Mesendoderm (in vitro differentiated cells): ENCODE measurements around the gene ARHGAP44.

Experiments
- DNase-seq: peaks from one replicate; pipeline ENCODE4 v3.0.0; 2013
- H2AK5ac ChIP-seq: 2 replicates; pipeline ENCODE4 v1.6.1; 2013; ENCODE audit warnings: low read length, inconsistent platforms
- H2BK120ac ChIP-seq: 2 replicates; pipeline ENCODE4 v1.6.1; 2013; ENCODE audit warnings: low read depth, mild to moderate bottlenecking, low read length, moderate library complexity, mixed read lengths
- H2BK15ac ChIP-seq: replicated peaks from 2 replicates; pipeline ENCODE4 v1.6.1; 2013; ENCODE audit warnings: low read depth, mild to moderate bottlenecking, moderate library complexity
- H2BK5ac ChIP-seq: 2 replicates; pipeline ENCODE4 v1.6.1; 2013; ENCODE audit warnings: low read length, inconsistent platforms
- H3K18ac ChIP-seq: 2 replicates; pipeline ENCODE4 v1.6.1; 2013; ENCODE audit warnings: mild to moderate bottlenecking, low read length, mixed read lengths
- H3K23ac ChIP-seq: one replicate; pipeline ENCODE4 v1.6.1; 2013; ENCODE audit warnings: low read length
- H3K27ac ChIP-seq: 2 replicates; pipeline ENCODE4 v1.5.1; 2013; ENCODE audit warnings: low read depth, mild to moderate bottlenecking, inconsistent platforms, low read length, moderate library complexity
- H3K27me3 ChIP-seq: 2 replicates; pipeline ENCODE4 v1.6.1; 2013; ENCODE audit warnings: low read length, control low read depth, mild to moderate bottlenecking, inconsistent platforms; ENCODE audit not compliant: insufficient read depth, poor library complexity
- H3K36me3 ChIP-seq: 2 replicates; pipeline ENCODE4 v1.6.1; 2013; ENCODE audit warnings: low read length, inconsistent platforms; ENCODE audit not compliant: control insufficient read depth, insufficient read depth
- H3K4ac ChIP-seq: one replicate; pipeline ENCODE4 v1.6.1; 2013; ENCODE audit warnings: low read depth, mild to moderate bottlenecking, low read length, moderate library complexity
- H3K4me1 ChIP-seq: 2 replicates; pipeline ENCODE4 v1.6.1; 2013; ENCODE audit warnings: low read depth, low read length, inconsistent platforms; ENCODE audit not compliant: control insufficient read depth
- H3K4me2 ChIP-seq: 2 replicates; pipeline ENCODE4 v1.6.1; 2013; ENCODE audit warnings: low read length
- H3K4me3 ChIP-seq: 2 replicates; pipeline ENCODE4 v1.5.1; 2013; ENCODE audit warnings: mild to moderate bottlenecking, low read length
- H3K56ac ChIP-seq: one replicate; pipeline ENCODE4 v1.6.1; 2013; ENCODE audit warnings: low read length
- H3K79me1 ChIP-seq: 2 replicates; pipeline ENCODE4 v1.6.1; 2013; ENCODE audit warnings: low read length, inconsistent platforms
- H3K79me2 ChIP-seq: 2 replicates; pipeline ENCODE4 v1.6.1; 2013; ENCODE audit warnings: mild to moderate bottlenecking, low read length; ENCODE audit not compliant: control insufficient read depth, insufficient read depth
- H3K9ac ChIP-seq: 2 replicates; pipeline ENCODE4 v1.6.1; 2013; ENCODE audit warnings: low read length, inconsistent platforms
- H4K5ac ChIP-seq: one replicate; pipeline ENCODE4 v1.6.1; 2013; ENCODE audit warnings: low read length
- H4K8ac ChIP-seq: one replicate; pipeline ENCODE4 v1.6.1; 2013; ENCODE audit warnings: low read depth, mild to moderate bottlenecking, control low read depth, low read length, moderate library complexity
- WGBS: extraction: QIAGEN DNeasy Blood & Tissue Kit; methylation state at CpG from one replicate; pipeline ENCODE4 v1.1.7; 2013; ENCODE audit warnings: low lambda C conversion rate, missing lambda C conversion rate; ENCODE audit not compliant: insufficient coverage; ENCODE audit errors: extremely low coverage; 5-methylcytosine and 5-hydroxymethylcytosine counted together

ARHGAP44 gene

DNA sequence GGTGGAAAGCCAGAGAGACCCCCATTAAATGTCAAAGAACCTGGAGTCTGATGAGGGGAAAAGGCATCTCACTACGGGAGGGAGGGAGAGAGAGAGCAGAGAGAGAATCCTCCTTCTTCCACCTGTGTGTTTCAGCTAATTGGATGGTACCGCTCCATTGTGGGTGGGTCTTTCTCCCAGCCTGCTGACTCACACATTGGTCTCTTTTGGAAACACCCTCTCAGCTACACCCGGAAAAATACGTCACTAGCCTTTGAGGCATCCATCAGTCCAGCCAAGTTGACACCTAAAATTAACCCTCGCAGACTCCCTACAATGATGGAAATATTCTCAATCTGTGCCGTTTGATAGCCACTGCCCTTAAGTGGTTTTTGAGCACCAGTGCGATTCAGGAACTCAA, 128.1 kb downstream of the ARHGAP44 start:
- no peak overlapping the region for H2AK5ac ChIP-seq
- no peak overlapping the region for H3K27ac ChIP-seq
- H2BK15ac ChIP-seq: no peak overlapping the region
- no peak overlapping the region for H3K9ac ChIP-seq
- no peak overlapping the region for H2BK5ac ChIP-seq
- peaks cover 4% of the 10 kb centered on the region for H3K4me1 ChIP-seq
- no CpG with 5 or more reads among the region's 7 CpGs for whole genome bisulfite sequencing
- H3K36me3 ChIP-seq: no peaks in the 10 kb centered on the region
- H4K5ac ChIP-seq: no peak overlapping the region
- no peak overlapping the region for H2BK120ac ChIP-seq
- H3K79me2 ChIP-seq: no peaks in the 10 kb centered on the region
- H3K79me1 ChIP-seq: no peaks in the 10 kb centered on the region
- H3K27me3 ChIP-seq: no peaks in the 10 kb centered on the region
- no peak overlapping the region for H3K4me3 ChIP-seq
- no peak overlapping the region for H3K4me2 ChIP-seq
- no peak overlapping the region for H3K56ac ChIP-seq
- H3K4ac ChIP-seq: no peak overlapping the region
- H3K23ac ChIP-seq: no peak overlapping the region
- no peak overlapping the region for H3K18ac ChIP-seq
- H4K8ac ChIP-seq: no peak overlapping the region
- DNase-seq: no peak

- Histone ChIP-seq H3K79me2 (no peaks in the 10 kb centered on the region), H2AK5ac (no peak overlapping the region), H3K23ac (no peak overlapping the region), H3K27ac (no peak overlapping the region), H3K4me3 (no peak overlapping the region), H4K8ac (no peak overlapping the region), H3K36me3 (no peaks in the 10 kb centered on the region), H3K27me3 (no peaks in the 10 kb centered on the region), H4K5ac (no peak overlapping the region), H3K79me1 (no peaks in the 10 kb centered on the region), H3K9ac (no peak overlapping the region), H2BK120ac (no peak overlapping the region), H2BK5ac (no peak overlapping the region), H3K4ac (no peak overlapping the region), H3K4me2 (no peak overlapping the region), H3K18ac (no peak overlapping the region), H2BK15ac (no peak overlapping the region), H3K56ac (no peak overlapping the region), H3K4me1 (peaks cover 4% of the 10 kb centered on the region)
- no peak for DNase-seq
- WGBS: no CpG with 5 or more reads among the region's 10 CpGs
Observed at GRCh38 chr17:12918142-12918541, 128.8 kb downstream of the ARHGAP44 start.

- WGBS: no CpG with 5 or more reads among the region's 4 CpGs
- H2BK5ac ChIP-seq: no peak overlapping the region
- no peak overlapping the region for H3K18ac ChIP-seq
- H2BK120ac ChIP-seq: no peak overlapping the region
- H3K56ac ChIP-seq: no peak overlapping the region
- H2BK15ac ChIP-seq: no peak overlapping the region
- H3K27ac ChIP-seq: no peak overlapping the region
- no peak overlapping the region for H3K4ac ChIP-seq
- no peak overlapping the region for H3K4me3 ChIP-seq
- no peak overlapping the region for H2AK5ac ChIP-seq
- H3K9ac ChIP-seq: no peak overlapping the region
- no peak overlapping the region for H4K5ac ChIP-seq
- H4K8ac ChIP-seq: no peak overlapping the region
- H3K4me1 ChIP-seq: no peaks in the 10 kb centered on the region
- no peaks in the 10 kb centered on the region for H3K79me2 ChIP-seq
- DNase-seq: no peak
- no peak overlapping the region for H3K4me2 ChIP-seq
- no peaks in the 10 kb centered on the region for H3K36me3 ChIP-seq
- H3K79me1 ChIP-seq: no peaks in the 10 kb centered on the region
- H3K27me3 ChIP-seq: no peaks in the 10 kb centered on the region
- H3K23ac ChIP-seq: no peak overlapping the region
Observed at GRCh38 chr17:12922120-12922519, 132.8 kb downstream of the ARHGAP44 start.

DNA sequence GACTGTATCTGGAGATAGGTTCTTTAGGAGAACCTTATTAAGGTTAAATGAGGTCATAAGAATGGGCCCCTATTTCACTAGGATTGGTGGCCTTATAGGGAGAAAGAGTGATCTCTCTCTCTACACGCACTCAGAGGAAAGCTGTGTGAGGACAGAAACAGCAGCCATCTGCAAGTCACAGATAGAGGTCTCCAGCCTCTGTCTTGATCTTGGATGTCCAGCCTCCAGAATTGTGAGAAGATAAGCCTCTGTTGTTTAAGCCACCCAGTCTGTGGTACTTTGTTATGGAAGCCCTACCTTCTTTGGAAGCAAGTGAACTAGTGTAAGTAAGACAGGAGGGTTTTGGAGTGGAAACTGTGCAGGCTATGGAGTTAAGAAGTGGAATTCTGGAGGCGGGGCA, 135.3 kb downstream of the ARHGAP44 start:
- Histone ChIP-seq H2BK5ac (no peak overlapping the region), H2AK5ac (no peak overlapping the region), H3K4me3 (no peak overlapping the region), H3K79me1 (no peaks in the 10 kb centered on the region), H3K4me2 (no peak overlapping the region), H3K79me2 (no peaks in the 10 kb centered on the region), H2BK120ac (no peak overlapping the region), H2BK15ac (no peak overlapping the region), H4K8ac (no peak overlapping the region), H3K36me3 (no peaks in the 10 kb centered on the region), H3K56ac (no peak overlapping the region), H3K4me1 (no peaks in the 10 kb centered on the region), H3K27me3 (no peaks in the 10 kb centered on the region), H4K5ac (no peak overlapping the region), H3K18ac (no peak overlapping the region), H3K23ac (no peak overlapping the region), H3K4ac (no peak overlapping the region), H3K27ac (no peak overlapping the region), H3K9ac (no peak overlapping the region)
- WGBS: no CpG with 5 or more reads among the region's 2 CpGs
- no peak for DNase-seq

GRCh38 chr17:12927001-12927400, 137.7 kb downstream of the ARHGAP44 start:
- no peak overlapping the region for H3K9ac ChIP-seq
- no peak overlapping the region for H2BK120ac ChIP-seq
- no peaks in the 10 kb centered on the region for H3K27me3 ChIP-seq
- H2BK5ac ChIP-seq: no peak overlapping the region
- H3K4me2 ChIP-seq: no peak overlapping the region
- no peak overlapping the region for H4K5ac ChIP-seq
- no peak overlapping the region for H3K18ac ChIP-seq
- no peak overlapping the region for H2AK5ac ChIP-seq
- H3K79me2 ChIP-seq: no peaks in the 10 kb centered on the region
- no peak overlapping the region for H4K8ac ChIP-seq
- H3K36me3 ChIP-seq: no peaks in the 10 kb centered on the region
- H3K4ac ChIP-seq: no peak overlapping the region
- H2BK15ac ChIP-seq: no peak overlapping the region
- no peak for DNase-seq
- H3K27ac ChIP-seq: no peak overlapping the region
- no peak overlapping the region for H3K56ac ChIP-seq
- no CpG with 5 or more reads among the region's 1 CpG for WGBS
- no peak overlapping the region for H3K4me3 ChIP-seq
- H3K79me1 ChIP-seq: no peaks in the 10 kb centered on the region
- no peaks in the 10 kb centered on the region for H3K4me1 ChIP-seq
- H3K23ac ChIP-seq: no peak overlapping the region

GRCh38 chr17:12927541-12928425, 138.5 kb downstream of the ARHGAP44 start:
- no peaks in the 10 kb centered on the region for H3K36me3 ChIP-seq
- no peak overlapping the region for H3K18ac ChIP-seq
- no peak overlapping the region for H3K4me2 ChIP-seq
- no peak overlapping the region for H3K56ac ChIP-seq
- no peak overlapping the region for H2BK15ac ChIP-seq
- H2BK5ac ChIP-seq: no peak overlapping the region
- peak; percentile 11 for DNase-seq
- H3K23ac ChIP-seq: no peak overlapping the region
- no peak overlapping the region for H2AK5ac ChIP-seq
- H4K5ac ChIP-seq: no peak overlapping the region
- no peaks in the 10 kb centered on the region for H3K79me1 ChIP-seq
- H3K27ac ChIP-seq: no peak overlapping the region
- no peak overlapping the region for H2BK120ac ChIP-seq
- H3K4ac ChIP-seq: no peak overlapping the region
- H3K9ac ChIP-seq: no peak overlapping the region
- no peak overlapping the region for H3K4me3 ChIP-seq
- H3K27me3 ChIP-seq: no peaks in the 10 kb centered on the region
- no peak overlapping the region for H4K8ac ChIP-seq
- H3K79me2 ChIP-seq: no peaks in the 10 kb centered on the region
- H3K4me1 ChIP-seq: no peaks in the 10 kb centered on the region
- WGBS: no CpG with 5 or more reads among the region's 5 CpGs
